Thyroid gland (tissue), 4 donors: ENCODE data around the gene ALKBH5.

Experiments
- CTCF ChIP-seq, 6 experiments: fragments of 200-600 bp in 3 of 6; fragments of 450-650 bp in 3 of 6; sonication (generic) in 3 of 6; IDR thresholded peaks; one replicate each; pipeline ENCODE4 v1.5.1; 2016 to 2019; ENCODE audit warnings: antibody characterized with exemption in 6 of 6, mild to moderate bottlenecking in 2 of 6, inconsistent platforms in 1 of 6, moderate library complexity in 1 of 6
- POLR2A ChIP-seq, 2 donors: fragments of 450-650 bp; IDR thresholded peaks; one replicate each; pipeline ENCODE4 v1.6.1; 2017; ENCODE audit warnings: antibody characterized with exemption in 2 of 2, mild to moderate bottlenecking in 2 of 2, moderate library complexity in 1 of 2

GRCh38 chr17:18177133-18177532, 6.5 kb upstream of the ALKBH5 start:
- TF ChIP-seq CTCF (IDR thresholded peaks at IDR 0.05) = no peak
- TF ChIP-seq POLR2A (IDR thresholded peaks at IDR 0.05) = no peak
